Stimulated activated CD8-positive, alpha-beta memory T cell treated with anti-CD3 and anti-CD28 coated beads, Interleukin-4, amount 100 ng/mL, for 48 hours (primary cell): ENCODE measurements around the gene BLID.

ENCODE experiments used
- DNase-seq: peaks from one replicate; pipeline ENCODE4 v3.0.0-alpha.2; 2020

BLID gene

DNA sequence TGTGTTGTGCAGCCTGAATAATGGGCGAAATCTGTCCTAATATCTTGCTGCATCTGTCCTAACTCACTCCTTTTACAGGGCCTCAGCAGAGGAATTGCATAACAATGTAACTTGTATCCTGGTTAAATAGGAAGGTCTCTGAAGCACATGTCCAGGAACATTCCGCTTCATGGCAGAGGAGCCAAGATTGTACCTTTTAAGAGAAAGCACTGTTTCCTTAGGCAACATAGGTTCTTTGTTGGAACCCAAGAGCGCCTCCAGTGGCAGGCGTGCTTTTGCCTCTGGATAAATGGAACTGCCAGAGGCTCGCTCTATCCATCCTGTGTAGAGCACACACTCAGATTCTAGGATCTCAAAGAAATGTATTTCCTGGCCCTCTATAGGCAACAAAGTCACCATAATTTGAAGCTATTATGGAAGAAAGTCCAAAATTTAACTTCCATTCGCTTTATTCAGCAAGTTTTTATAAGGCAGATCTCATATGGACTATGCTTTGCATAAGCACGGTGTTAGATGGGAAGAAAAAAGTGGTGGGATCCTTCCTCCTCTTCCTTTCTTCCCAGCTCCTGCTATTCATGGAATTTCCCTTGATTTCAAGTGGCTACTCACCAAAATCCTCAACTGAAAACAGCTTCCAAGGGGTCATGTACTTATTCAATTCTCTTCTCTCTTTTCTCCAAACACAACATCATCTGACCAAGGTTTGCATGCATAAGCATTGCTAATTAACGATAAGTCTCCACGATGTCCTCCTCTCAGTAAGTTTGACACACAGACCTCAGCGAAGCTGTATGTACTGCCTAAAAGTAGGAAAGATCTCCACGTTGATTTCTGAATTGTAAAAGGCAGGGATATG lies at the start of gene BLID:
Gene BLID, minus strand, starts transcription at position 692 of the 856 bp plus-strand sequence. Its CDS starts 293 bp downstream, at position 399.
- no peak for DNase-seq

- no peak for DNase-seq
Observed at GRCh38 chr11:122163053-122163819, 47.2 kb upstream of the BLID start.

DNA sequence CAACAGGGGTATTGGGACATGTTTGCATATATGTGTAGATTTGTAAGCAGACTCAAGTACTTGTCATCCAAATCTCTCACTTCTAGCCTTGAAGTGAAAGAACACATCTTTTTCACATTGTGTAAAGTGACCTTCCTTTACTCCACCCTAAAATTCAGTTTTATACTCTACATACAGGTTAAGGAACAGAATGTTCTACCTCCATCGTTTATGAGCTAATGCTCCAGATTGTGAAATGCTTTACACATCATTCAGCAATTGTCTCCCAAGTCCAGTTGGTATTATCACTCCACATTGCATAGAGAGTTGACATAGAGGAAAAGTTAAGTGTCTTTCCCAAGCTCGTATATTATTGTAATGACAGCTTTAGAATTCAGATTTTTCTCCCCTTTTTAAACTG lies 46.1 kb upstream of the BLID start:
- DNase-seq, result no peak

GRCh38 chr11:122160841-122161590 lies 45.0 kb upstream of the BLID start:
- DNase-seq, result no peak

DNA sequence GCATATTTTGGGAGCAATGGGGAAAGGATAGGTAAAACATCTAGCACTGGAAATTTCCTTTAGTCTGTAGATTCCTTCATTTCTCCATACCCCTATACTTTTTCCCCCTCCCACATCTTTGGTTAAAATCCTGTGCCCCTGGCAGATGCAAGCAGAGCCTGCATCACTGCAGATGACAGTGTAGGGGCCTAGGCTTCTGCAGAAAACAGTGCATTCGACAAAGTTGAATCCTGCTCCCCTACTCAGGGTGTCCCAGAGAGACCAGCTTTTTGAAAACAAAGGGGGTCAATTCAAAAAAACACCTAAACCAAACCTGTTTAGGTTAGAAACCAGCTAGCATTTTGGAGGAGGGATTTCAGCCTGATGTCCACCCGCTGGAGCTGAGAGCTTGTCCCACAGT lies 43.8 kb upstream of the BLID start:
- no peak for DNase-seq

GRCh38 chr11:122159173-122159721 lies 43.2 kb upstream of the BLID start:
- DNase-seq, result no peak

- DNase-seq, result no peak
Observed at GRCh38 chr11:122158171-122158570, 42.2 kb upstream of the BLID start.

DNA sequence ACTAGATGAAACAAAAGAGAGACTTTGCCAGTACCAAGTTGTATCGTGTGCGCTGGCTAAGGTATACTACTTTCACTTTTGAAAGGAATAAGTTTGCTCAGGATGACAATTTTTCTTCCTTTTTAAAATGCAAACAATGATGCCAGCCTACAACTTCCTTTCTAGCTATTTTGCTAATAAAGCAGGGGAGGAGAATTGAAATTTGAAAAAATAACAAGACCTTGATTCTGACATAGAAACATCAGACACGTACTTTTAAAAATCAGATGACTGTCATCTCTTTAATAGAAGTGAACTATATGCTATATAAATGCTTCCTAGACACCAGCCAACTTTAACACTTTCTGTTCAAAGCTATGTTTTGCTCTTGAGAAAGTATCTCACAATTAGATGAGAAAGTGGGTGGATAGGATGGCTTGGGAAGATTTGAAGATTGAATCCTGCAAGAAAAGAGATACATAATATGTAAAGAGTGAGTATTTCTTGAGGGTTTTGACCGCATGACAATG lies 41.7 kb upstream of the BLID start:
- DNase-seq, result no peak

GRCh38 chr11:122156940-122157382 lies 40.9 kb upstream of the BLID start:
- DNase-seq, result no peak

GRCh38 chr11:122155765-122156527 lies 39.9 kb upstream of the BLID start:
- DNase-seq, result no peak

DNA sequence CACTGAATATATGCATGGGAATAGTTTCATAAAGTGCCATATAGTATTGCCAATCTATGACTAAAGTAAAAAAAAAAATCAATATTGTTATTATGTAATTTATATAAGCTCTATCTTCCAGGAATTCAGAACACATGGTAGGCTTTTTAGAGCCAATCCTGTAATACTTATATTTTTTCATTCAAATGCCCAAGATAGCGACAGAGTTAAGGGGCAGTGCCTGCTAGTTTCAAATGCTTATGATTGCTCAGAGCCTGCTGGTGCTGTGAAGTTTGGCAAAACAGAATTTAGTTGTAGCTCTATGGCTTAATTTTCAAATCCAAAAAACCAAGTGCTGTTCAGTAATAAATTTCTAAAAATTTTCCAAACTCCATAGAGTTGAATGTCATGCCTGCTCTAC lies 39.0 kb upstream of the BLID start:
- no peak for DNase-seq

GRCh38 chr11:122154227-122154626 lies 38.2 kb upstream of the BLID start:
- no peak for DNase-seq

DNA sequence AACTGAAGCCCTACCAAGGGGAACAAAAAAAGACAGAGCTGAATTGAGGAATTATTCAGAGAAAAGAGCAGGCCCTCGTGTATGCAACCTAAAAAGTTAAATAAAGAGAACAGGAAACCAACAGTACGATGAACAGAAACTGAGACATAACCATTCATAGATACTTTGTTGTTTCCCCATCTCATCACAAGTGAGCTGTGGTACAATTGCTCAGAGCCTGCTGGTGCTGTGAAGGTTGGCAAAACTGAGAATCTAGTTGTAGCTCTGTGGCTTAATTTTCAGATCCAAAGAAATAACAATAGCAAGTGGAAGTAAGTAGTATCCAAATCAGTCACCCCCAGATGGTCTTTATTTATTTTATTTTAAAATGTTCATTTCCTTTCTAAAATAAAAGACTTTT lies 37.7 kb upstream of the BLID start:
- no peak for DNase-seq

DNA sequence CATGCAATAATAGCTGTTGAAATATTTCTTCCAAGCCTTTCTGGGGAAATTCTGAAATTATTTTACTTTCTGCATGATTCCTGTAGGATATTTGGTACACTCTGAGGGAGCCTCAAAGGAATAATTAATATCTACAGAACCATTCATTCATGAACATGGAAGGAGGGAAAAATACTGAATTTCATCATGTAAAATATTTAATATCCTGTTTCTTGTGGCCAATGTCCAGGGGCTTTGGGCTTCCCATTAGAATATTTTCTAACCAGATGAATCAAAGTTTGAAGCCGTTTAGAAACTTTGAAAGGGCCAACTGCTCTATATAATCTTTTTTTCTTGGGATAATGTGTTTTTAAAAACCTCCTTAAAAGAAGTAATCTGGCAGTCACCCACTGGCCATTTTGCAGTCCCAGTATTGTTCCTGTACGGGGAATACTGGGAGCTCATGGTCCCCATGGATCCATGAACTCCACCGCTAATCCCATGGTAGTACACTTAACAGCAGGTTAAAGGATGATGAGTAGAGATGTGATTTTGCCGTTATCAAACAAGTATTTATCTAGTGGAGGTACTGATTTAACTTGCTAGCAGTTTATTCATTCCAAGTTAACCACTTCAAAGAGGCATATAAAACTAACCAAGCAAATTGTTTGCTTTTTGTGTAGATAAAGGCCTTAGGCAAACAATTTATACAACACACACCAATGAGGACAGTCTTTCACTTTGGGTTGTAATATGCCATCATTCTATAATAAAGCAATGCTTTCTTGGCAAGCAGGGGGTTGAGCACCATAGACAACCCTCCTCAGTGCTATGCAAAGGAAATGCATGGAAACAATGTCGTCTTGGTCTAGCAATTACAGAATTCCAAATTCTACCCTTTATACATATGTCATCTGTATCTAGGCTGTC lies 34.5 kb upstream of the BLID start:
- DNase-seq, result no peak

GRCh38 chr11:122149202-122149601 lies 33.2 kb upstream of the BLID start:
- no peak for DNase-seq

DNA sequence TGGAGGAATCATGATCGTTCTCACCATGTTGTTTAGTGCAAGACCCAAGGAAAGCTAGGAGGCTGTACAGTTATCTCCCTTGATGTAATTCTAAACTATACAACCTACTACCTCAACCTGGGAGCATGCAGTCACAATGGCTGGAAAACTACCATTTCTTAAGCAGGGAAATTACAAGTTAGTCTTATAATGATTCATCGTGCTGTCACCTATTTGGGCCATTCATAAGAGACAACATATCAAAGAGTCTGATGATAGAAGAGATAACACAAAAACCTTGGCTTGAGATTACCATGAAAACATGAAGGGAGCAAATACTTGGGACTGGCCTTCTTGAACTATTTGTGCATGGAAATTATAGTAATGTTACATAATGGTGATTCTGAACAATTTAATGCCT lies 30.5 kb upstream of the BLID start:
- DNase-seq, result no peak

- no peak for DNase-seq
Observed at GRCh38 chr11:122145715-122146274, 29.8 kb upstream of the BLID start.

DNA sequence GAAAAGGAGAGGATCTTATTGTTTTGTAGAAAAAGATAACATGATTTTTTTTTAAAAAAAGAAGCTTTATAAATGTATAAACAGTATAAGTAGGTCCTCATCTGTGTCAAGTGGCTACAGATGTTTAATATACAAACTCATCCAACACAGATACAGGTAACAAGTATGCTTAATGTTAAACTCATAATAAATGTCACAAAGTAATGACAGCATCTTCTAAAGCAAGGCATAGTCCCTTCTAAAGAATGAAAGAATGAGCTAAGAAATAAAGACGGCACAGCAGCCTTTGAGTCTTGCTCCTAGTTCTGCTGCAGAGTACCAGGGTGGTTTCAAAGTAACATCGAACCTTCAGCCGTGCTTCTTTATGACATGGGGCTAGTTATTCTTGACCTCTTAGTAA lies 28.7 kb upstream of the BLID start:
- DNase-seq, result no peak

- DNase-seq, result no peak
Observed at GRCh38 chr11:122141725-122142124, 25.7 kb upstream of the BLID start.

DNA sequence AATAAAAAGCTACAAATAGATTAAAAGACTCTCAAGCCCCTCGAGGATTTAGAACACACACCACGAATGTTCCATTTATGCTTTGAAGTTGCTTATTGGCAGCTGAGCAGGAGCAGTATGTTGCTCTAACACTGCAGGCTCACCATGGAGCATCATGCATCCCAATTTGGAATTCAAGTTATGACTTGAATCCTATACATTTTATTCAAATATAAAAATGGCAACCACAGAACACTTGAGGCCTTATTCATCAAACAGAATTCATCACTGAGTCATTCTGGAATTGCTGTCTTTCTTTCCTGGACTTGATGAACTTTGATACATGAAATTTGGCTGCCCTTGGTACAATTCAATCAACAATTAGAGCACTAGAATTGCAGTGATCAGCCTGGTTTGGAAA lies 24.5 kb upstream of the BLID start:
- DNase-seq, result no peak

- no peak for DNase-seq
Observed at GRCh38 chr11:122139595-122139866, 23.5 kb upstream of the BLID start.
